ENCODE data around the gene CNPY1.

Gene CNPY1

DNA sequence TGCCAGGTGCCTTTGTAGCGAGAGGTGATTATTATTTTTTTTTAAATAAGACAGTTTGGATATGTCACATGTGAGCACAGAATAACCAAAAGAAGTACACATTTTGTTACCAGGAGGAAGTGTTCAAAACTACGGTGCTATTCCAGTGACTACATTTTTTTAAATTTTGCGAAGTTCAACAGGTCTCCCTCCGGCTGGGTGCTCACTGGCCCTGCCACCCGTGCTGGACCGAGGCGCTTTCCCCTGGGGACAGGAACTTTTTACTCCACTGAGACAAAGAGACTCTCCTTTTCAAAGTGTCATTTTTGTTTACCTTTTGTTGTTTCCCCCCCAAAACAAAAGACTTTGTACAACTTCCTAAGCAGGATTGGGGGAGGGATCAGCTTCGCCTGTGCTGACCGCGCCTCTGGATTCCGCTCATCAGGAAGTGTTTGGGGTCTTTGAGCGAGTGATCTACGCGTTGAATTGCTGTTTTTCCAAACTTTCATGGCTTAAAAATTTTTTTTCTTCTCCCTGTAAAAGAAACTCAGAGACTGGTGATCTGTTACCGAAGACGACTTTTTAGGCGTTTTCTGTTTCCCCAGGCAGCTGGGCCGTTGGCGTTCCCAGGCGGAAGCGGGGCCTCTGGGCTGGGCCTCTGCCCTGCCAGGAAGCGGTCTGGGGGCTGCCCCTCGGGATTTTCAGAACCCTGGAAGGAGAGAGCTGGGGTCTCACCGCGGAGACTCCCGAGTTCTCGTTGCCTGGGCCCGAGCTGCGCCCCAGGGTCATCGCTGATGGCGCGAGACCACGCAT, 81.2 kb downstream of the CNPY1 start:
- no peak for DNase-seq

DNA sequence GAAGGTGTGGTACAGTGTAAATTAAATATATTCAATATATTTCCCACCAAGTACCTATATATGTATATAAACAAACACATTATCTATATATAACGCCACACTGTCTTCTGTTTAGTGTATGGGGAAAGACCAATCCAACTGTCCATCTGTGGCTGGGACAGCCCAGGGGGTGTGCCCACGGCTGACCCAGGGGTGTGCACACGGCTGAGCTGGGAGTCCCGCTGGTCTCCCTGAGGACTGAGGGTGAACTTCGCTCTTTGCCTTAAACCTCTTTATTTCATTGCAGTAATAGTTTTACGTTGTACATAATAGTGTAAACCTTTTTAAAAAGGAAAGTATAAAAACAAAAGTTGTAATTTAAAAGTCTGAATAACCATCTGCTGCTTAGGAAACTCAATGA, 82.2 kb downstream of the CNPY1 start:
- DNase-seq: no peak

DNA sequence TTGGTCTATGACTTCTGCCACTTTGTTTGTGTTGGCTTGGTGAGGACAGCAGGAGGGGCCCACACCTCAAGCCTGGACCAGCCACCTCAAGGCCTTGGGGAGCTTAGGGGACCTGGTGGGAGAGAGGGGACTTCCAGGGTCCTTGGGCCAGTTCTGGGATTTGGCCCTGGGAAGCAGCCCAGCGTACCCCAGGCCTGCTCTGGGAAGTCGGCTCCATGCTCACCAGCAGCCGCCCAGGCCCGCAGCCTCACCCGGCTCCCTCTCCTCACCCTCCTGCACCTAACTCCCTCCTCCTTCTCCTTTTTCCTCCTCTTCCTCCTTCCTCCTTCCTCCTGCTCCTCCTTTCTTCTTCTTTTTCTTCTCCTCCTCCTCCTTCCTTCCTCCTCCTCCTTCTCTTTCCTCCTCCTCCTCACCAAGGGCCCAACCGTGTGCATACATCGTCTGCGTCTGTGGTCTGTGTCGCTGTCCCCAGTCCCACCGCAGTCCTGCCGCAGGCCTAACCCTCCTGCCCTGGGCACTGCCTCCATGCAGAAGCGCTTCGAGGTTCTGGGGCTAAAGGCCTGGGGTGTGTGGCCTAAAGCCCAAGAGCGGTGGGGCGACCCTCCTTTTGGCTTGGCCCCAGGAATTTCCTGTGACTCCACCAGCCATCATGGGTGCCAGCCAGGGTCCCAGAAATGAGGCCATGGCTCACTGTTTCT, 83.1 kb downstream of the CNPY1 start:
- DNase-seq: no peak

DNA sequence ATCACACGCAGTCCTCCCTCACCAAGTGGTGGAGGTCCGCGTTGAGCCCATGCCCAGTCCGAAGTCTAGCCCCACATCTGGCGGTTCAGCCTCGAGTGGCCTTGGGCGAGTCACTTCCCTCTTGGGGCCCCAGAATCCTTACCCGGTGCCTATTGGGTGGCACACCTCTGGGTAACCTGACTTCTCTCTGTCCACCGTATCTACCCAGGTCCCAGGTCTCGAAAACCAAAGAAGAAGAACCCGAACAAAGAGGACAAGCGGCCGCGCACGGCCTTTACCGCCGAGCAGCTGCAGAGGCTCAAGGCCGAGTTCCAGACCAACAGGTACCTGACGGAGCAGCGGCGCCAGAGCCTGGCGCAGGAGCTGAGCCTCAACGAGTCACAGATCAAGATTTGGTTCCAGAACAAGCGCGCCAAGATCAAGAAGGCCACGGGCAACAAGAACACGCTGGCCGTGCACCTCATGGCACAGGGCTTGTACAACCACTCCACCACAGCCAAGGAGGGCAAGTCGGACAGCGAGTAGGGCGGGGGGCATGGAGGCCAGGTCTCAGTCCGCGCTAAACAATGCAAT, 84.1 kb downstream of the CNPY1 start:
- no peak for DNase-seq

DNA sequence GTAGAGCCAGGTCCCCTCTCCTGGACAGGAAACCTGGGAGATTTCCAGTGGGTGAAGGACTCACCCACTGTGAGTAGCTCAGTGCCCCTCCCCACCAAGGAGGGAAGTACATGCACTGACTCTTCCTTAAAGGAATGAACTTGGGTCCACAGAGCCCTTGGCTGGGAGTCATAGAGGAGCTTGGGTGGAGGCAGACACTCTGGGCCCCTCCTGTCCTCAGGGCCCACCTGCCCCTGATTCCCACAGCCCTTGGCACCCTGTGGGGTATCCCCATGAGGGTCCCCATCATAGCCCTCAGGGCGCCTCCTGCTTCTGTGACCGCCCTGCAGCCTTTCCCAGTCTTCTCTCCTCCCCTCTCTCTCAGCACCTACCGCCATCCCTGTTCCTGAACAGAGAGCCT, 84.7 kb downstream of the CNPY1 start:
- DNase-seq: no peak

DNA sequence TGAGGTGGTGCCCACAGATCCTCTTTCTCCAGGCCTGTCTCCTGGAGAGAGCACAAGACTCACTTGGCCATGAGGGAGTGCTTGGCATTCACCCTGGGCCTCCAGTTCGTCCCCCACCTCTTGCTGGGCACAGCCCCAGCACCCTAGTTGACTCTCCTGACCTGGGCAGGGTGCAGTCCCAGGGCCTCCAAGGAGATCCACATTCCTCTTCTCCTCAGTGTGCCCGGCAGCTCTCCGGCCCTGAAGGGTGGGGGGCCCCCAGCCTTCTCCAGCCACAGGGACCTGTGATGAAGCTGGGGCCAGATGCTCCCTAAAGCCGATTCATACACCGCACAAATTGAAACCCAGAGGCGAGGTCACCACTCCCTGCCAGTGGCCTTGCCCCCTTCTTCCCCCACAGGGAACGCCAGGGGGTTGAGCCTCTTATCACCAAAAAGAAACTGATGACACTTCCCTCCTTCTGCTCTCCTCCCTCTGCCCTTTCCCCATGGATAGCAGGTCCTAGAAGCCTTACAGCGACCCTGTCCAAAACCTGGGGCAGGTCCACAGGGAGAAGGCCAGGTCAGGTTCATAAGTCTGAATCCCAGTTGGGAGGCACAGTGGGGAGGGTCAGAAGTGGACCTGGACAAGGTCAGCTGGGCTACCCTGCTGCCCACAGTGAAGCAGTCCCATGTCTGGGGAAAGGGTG, 85.3 kb downstream of the CNPY1 start:
- no peak for DNase-seq

DNA sequence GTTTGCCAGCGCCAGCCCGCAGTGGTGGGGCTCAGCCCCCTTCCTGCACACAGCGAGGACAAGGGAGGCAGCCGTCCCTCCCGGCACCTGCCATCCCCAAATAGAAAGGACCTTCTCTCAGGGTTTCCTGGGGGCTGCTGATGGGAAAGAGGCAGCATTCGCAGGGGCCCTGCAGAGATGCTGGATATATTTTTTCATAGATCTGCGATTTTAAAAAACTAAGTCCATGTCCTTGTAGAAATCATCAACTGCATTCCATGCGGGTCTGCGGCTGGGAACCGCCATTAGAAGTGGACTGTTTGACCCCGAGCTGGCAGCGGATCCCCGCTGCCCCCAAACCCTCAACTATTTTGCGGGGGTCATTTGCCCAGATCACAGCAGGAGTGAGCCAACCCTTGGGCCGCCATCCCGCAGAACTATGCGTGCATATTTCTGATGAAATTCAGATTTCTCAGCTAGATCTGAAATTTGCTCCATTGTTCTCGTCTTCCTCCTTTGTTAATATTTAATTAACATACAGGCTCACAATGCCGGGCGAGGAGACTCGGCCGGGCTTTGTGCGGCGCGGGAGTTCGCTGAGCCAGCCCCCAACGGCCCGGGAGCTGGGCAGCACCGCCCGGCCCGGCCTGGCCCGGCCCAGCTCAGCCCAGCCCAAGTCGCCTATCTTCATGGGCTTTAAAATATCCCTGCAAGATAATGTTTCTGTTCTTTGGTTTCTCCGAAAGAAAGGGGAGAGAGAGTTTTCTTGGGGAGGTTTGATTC, 86.5 kb downstream of the CNPY1 start:
- no peak for DNase-seq

DNA sequence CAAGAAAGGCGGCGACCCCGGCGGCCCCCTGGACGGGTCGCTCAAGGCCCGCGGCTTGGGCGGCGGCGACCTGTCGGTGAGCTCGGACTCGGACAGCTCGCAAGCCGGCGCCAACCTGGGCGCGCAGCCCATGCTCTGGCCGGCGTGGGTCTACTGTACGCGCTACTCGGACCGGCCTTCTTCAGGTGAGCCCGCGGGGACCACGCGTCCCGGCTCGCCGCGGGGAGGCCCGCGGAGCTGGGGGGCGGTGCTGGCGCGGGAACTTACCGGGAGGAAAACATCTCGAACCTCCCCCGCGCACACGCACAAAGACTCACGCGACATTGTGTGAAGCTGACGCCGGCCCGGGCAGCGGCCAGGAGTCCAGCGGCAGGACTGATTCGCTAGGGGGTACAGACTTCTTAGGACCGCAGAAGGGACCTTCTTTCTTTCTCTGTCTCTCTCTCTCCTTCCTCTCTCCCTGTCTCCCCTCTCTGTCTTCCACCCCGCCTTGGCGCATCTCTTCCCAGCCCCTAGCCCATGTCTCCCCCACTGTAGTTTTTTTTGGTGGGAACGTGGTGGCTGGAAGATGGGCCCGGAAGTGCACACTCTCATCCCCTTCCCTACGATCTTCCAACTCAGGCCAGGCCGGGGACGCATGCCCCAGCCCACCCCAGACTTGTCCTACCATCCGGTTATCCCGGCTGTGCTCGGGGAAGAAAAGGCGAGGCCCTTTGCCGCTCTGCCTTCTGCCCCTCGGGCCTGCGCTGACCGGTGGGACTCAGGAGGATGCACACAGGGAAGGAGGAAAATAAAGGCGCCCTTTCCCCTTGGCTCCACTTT, 87.3 kb downstream of the CNPY1 start:
- DNase-seq: no peak

DNA sequence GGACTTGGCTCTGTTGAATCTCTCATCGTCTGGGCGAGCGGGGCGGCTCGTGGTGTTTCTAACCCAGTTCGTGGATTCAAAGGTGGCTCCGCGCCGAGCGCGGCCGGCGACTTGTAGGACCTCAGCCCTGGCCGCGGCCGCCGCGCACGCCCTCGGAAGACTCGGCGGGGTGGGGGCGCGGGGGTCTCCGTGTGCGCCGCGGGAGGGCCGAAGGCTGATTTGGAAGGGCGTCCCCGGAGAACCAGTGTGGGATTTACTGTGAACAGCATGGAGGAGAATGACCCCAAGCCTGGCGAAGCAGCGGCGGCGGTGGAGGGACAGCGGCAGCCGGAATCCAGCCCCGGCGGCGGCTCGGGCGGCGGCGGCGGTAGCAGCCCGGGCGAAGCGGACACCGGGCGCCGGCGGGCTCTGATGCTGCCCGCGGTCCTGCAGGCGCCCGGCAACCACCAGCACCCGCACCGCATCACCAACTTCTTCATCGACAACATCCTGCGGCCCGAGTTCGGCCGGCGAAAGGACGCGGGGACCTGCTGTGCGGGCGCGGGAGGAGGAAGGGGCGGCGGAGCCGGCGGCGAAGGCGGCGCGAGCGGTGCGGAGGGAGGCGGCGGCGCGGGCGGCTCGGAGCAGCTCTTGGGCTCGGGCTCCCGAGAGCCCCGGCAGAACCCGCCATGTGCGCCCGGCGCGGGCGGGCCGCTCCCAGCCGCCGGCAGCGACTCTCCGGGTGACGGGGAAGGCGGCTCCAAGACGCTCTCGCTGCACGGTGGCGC, 88.1 kb downstream of the CNPY1 start, which contains the start of gene EN2:
EN2 (plus strand) TSS at position 19 of the 767 bp plus-strand sequence; CDS start at position 268, 249 bp downstream.
- DNase-seq: no peak

DNA sequence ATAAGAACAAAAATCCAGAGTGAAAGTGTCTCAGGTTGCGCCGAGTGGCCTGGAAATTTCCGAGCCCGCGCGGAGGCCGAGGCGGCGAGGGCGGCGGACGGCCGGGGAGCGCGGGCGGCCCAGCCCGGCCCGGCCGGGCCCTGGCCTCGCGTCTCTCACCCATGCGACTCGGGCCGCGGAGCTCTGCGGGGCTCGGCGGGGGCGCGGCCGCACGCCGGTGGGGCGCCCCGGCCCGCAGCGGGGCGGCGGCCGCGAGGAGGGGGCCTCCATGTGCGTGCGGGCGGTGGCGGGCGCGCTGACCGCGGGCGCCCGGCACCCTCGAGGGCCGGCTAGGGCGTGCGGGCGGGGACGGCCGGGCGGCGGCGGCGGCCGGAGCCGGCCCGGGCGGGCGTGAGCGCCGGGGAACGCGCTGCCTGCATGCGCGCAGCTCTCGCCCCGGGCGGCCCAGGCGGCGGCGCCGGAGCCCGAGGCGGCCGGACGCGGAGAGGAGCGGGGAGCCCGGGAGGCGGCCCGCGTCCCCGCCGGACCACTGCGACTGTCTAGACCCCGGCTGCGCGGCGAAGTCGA, 88.7 kb downstream of the CNPY1 start:
- DNase-seq: no peak

DNA sequence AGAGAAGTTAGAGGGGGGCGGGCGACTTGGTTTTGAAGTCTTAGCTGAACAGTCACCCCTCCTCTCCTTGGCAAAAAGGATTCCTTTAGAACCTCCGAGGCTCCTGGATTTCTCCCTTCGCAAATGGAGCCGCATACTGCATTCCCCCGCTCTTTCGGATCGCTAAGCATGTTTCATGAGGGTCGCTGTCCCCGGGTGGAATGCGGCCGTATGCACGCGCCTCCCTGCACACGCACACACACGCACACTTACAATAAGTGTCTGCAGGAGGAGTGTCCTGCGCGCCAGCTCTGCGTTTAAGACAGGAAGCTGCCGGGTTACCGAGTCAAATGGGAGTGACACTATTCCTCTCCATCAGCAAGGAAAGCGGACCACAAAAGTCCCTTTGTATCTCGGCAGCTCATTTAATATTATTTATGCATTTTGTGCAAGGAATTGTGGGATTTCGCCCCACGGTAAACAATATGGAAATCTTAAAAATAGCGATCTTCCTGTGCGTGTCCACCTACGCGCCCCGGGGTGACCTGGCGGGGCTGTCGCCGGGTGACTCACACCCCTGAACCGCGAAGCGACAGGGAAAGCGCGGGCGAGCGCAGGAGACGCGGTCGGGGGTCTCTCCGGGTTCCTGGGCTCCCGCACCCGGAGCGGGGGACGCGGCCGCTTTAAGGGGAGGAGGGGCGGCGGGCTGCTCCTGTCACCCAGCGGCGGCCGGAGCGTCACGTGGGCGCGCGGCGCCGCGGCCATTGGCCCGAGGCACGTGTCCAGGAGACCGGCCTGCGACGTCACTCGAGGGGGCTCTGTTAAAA, 89.4 kb downstream of the CNPY1 start:
- DNase-seq: no peak

DNA sequence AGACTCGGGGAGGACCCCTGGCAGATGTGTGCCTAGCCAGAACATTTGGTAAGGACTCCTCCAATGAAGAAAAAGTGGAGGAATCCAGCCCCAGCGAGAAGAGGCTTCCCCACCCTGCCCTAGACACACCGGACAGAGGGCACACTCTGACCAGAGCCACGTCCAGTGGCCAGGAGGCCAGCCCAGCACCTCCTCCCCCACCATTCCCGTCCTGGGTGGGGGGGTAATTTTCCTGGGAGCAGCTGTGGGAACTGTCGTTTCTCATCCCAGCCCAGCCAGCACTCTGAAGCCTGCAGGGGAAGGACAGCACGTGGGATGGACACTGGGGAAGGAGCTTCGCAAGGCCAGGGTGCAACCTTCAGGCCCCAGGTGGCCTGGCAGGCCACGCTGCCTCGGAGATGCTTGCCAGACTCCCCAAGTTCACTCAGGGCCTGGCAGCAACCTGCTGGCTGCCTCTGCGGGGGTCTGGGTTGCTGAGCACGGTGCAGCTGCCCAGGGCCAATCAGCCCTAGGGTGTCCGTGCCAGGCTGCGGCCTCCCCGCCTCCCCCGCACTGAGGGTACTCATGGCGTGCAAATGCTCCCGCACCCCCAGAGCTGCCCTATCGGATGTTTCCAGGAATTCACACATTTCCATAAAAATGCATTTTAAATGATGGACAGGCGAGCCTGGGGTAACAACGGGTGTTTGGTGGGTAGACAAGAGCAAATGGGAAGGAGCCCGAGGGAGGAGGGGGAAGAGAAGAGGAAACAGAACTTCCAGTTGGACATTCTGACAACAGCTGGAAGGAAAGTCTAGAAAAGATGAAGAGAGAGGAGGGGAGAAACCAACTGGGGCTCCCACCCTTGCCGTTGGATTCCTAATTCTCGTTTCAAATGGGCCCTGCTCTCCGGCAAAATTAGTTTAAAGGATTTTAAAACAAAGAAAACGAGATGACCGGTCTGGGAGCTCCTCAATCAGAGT, 90.3 kb downstream of the CNPY1 start:
- no peak for DNase-seq

DNA sequence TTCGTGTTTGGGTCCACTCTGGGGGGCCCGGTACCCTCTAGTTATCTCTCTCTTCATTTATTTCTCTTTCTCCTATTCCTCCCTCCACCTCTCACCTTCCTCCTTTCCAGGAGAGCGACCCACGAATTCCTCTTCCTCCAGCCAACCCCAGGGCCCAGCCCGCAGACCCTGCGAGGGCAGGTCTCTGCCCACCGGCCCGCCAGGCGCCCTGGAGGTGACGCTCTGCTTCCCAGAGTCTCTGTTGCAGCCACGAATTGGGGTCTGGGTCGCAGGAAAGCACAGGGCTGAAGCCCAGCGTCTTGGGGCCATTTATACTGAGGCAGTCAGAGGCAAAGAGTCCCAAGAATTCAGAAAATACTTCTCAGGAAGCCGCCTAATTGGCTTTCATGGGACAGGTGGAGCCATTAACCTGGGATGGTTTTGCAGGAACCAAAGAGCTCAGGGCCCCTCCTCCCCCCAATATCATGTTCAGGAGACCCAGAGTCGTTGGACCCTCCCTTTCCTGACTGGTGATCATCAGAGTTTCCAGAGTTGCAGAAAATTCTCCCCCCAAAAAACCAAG, 91.1 kb downstream of the CNPY1 start:
- no peak for DNase-seq

DNA sequence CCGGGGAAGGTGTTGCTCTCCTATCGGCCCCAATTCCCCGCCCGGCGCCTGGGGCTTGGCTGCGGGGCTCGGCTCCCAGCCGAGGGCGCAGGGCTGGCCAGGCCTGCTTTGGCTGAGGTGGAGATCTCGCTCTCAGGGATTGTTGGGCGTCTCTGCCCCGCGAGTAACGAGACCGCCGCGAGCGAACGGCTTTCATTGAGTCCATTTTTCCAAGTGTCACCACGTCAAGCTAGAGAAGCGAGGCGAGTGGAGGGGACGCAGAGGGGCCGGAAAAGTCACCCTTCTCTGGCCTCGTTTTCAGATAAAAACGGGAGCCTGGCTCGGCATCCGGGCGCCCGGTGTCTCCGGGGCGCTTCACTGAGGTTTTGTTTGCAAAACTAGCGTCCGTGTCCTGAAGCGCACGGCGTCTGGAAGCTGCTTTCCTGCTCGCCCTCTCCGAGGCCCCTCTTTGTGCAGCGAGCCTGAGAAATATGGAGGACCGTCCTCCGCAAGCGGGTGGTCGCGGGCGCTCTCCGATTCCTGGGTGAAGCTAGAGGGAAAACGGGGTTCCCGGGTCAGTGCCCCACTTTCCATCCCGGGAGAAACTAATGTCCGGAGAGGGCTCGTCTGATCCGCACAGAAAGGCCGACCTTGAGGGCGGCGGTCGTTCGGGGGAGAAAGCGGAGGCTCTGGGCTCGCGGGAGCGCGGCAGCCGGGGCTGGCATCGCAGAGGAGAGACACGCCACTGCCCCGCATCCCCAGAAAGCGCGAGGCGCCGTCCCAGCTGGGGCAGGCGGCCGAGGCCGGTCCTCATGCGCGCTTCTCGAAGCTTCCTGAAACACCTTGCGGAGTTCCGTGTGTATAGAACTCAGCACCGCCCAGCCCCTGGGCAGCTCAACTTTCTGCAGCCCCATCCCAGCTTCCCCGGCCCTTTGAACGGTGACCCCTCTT, 91.9 kb downstream of the CNPY1 start:
- DNase-seq: no peak

DNA sequence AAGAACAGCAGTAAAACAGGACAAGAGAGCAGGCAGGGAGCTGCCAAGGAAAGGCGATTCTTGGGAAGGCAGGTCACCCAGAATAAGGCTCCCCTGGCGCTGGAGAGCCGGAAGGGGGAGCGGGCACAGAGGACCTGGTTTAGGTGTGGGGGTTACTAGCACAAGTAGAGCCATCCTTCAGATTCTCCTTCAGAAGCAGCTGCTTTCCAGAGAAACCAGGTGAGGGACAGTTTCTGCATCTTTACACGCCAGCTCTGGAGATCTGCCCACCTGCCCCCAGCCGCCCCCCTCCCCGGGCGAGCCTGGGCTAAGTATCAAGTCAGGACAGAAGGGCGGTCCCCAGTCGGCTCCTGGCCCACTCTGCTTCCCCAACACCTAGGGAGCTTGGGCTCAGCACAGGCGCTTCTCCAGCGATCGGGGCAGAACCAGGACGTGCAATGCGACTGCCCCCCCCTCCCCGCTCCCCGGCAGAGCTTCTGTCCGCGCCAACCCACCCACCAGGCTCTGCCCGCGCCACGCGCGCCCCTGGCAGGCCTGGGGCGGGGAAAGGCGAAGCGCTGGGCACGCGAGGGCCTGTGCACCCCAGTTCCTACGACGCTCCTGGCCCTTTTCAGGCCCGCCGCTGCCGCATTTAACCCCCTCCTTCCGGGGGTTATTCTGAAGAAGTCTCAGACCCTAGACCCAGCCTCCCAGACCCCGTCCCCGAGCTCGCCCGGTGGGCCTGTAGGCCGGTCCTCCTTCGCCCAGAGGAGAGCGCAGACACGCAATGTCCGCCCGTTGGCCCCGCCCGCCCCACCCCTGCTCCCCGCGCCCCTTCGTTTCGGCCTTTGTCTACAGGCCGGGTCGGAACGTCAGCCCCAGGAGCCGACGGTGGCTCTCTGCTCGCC, 92.8 kb downstream of the CNPY1 start:
- no peak for DNase-seq
